Cardiac muscle cell (in vitro differentiated cells and primary cell): Measurements from ENCODE around the gene KRTAP3-3. TPM values are rescaled to one million over a fixed set of nuclear protein-coding genes. Genes with fewer than 3 reads are reported as not detected.

Experiments used
- DNase-seq, 2 donors: peaks; one replicate each; pipeline versions ENCODE4 v3.0.0 to v3.0.0-alpha.2; 2010 to 2017; ENCODE audit warnings: low read depth in 1 of 2, low spot score in 1 of 2
- H3K27ac ChIP-seq: fragments of 200-600 bp; sonication (generic); 2 replicates; pipeline ENCODE4 v1.5.1; 2016
- H3K27me3 ChIP-seq: fragments of 200-600 bp; sonication (generic); 2 replicates; pipeline ENCODE4 v1.6.0; 2016; ENCODE audit warnings: control low read depth
- H3K36me3 ChIP-seq: fragments of 200-600 bp; sonication (generic); 2 replicates; pipeline ENCODE4 v1.5.1; 2016; ENCODE audit warnings: control low read depth
- H3K4me1 ChIP-seq: fragments of 200-600 bp; sonication (generic); 2 replicates; pipeline ENCODE4 v1.8.1; 2017; ENCODE audit warnings: low read depth, mild to moderate bottlenecking, mixed run types
- H3K4me3 ChIP-seq: fragments of 200-600 bp; sonication (generic); 2 replicates; pipeline ENCODE4 v1.5.1; 2016; ENCODE audit warnings: mild to moderate bottlenecking
- H3K9me3 ChIP-seq: fragments of 200-600 bp; sonication (generic); 2 replicates; pipeline ENCODE4 v1.5.1; 2017; ENCODE audit warnings: low read depth, mild to moderate bottlenecking, control low read depth
- CTCF ChIP-seq: IDR thresholded peaks from 2 replicates; pipeline ENCODE4 v1.5.1; 2012; ENCODE audit warnings: low read depth, mild to moderate bottlenecking, low read length
- polyA plus RNA-seq: library from polyadenylated mRNA; unstranded; fragments of >200 nt; fragmentation: Nextera tagmentation; extraction: Ambion mirVana; gene quantifications from 2 replicates; pipeline ENCODE4 v1.2.1, GENCODE V29; 2016
- total RNA-seq: library from RNA; depleted of rRNA; stranded (reverse); fragments of >200 nt; gene quantifications from 2 replicates; pipeline ENCODE4 v1.2.3, GENCODE V29; 2016

Gene KRTAP3-3
- total and polyA plus RNA-seq, 2 experiments from 2014 or later, result not detected

GRCh38 chr17:40993084-40993483 lies 880 bp downstream of the KRTAP3-3 start:
- no peak for TF ChIP-seq CTCF
- Histone ChIP-seq H3K27me3 (no peaks in the 10 kb centered on the region), H3K36me3 (no peaks in the 10 kb centered on the region), H3K27ac (no peak overlapping the region), H3K4me3 (no peak overlapping the region), H3K4me1 (peaks cover 5% of the 10 kb centered on the region), H3K9me3 (no peaks in the 10 kb centered on the region)
- DNase-seq, result no peak

- peaks cover 5% of the 10 kb centered on the region for H3K4me1 ChIP-seq
- no peak overlapping the region for H3K27ac ChIP-seq
- no peaks in the 10 kb centered on the region for H3K9me3 ChIP-seq
- no peaks in the 10 kb centered on the region for H3K27me3 ChIP-seq
- no peak overlapping the region for H3K4me3 ChIP-seq
- no peaks in the 10 kb centered on the region for H3K36me3 ChIP-seq
- no peak for DNase-seq
- TF ChIP-seq CTCF, result no peak
Observed at GRCh38 chr17:40992666-40993065, 1.3 kb downstream of the KRTAP3-3 start.

- Histone ChIP-seq H3K27me3 (peaks cover 4% of the 10 kb centered on the region), H3K9me3 (no peaks in the 10 kb centered on the region), H3K4me3 (no peak overlapping the region), H3K36me3 (no peaks in the 10 kb centered on the region), H3K27ac (no peak overlapping the region), H3K4me1 (peaks cover 6% of the 10 kb centered on the region)
- no peak for TF ChIP-seq CTCF
- no peak for DNase-seq
Observed at GRCh38 chr17:40986920-40987319, 7.0 kb downstream of the KRTAP3-3 start.

- DNase-seq, result no peak
- Histone ChIP-seq H3K4me3 (no peak within 1 kb of the TSS), H3K4me1 (peaks cover 19% of the 10 kb centered on the region), H3K36me3 (no peaks in the 10 kb centered on the region), H3K27ac (no peak within 1 kb of the TSS), H3K9me3 (no peaks in the 10 kb centered on the region), H3K27me3 (peaks cover 4% of the 10 kb centered on the region)
- TF ChIP-seq CTCF, result no peak
Observed at GRCh38 chr17:40984226-40984625, 9.7 kb downstream of the KRTAP3-3 start, which contains the start of gene KRT40. Gene KRT40, minus strand, starts transcription at chr17:40984326. Its CDS starts 53 bp downstream, at chr17:40984273.

GRCh38 chr17:40981115-40981514 lies 12.8 kb downstream of the KRTAP3-3 start:
- Histone ChIP-seq H3K4me3 (no peak overlapping the region), H3K4me1 (peaks cover 14% of the 10 kb centered on the region), H3K36me3 (no peaks in the 10 kb centered on the region), H3K9me3 (no peaks in the 10 kb centered on the region), H3K27me3 (peaks cover 4% of the 10 kb centered on the region), H3K27ac (peak overlapping the region; percentile 82)
- no peak for DNase-seq
- TF ChIP-seq CTCF, result no peak

GRCh38 chr17:40980596-40980995 lies 13.4 kb downstream of the KRTAP3-3 start:
- H3K27me3 ChIP-seq, result peaks cover 4% of the 10 kb centered on the region
- H3K27ac ChIP-seq, result peak overlapping the region; percentile 82
- H3K4me3 ChIP-seq, result no peak overlapping the region
- H3K4me1 ChIP-seq, result peaks cover 14% of the 10 kb centered on the region
- no peak for TF ChIP-seq CTCF
- DNase-seq, result peak; percentile 11 to 73
- no peaks in the 10 kb centered on the region for H3K36me3 ChIP-seq
- no peaks in the 10 kb centered on the region for H3K9me3 ChIP-seq
